NCI-H1694 (cell line): ENCODE measurements around the gene BLOC1S4.

Experiments used
- DNase-seq: peaks from one replicate; lab custom pipeline; 2025; lab: John Stamatoyannopoulos, UW

Gene BLOC1S4

GRCh38 chr4:6764976-6765620 is 49.1 kb downstream of the BLOC1S4 start:
- no peak for DNase-seq

GRCh38 chr4:6765703-6766102 is 49.7 kb downstream of the BLOC1S4 start:
- DNase-seq: no peak
